ENCODE measurements around the gene RPP25L.

GRCh38 chr9:34564617-34565016, 47.3 kb downstream of the RPP25L start:
- TF ChIP-seq POLR2A (IDR thresholded peaks at IDR 0.05) (no peak), CTCF (IDR thresholded peaks at IDR 0.05) (no peak)
